Measurements from ENCODE around the gene SCNN1G. TPM values are rescaled to one million over a fixed set of nuclear protein-coding genes. Genes with fewer than 3 reads are reported as not detected.

Gene SCNN1G
- total and polyA plus RNA-seq, 9 of the 15 experiments (the other 6 are each of a cell fraction or from before 2014, with no cell fraction given), result not detected

- POLR2A ChIA-PET, result no interaction called here
- 0% methylated on average over 1 of the region's 1 CpG for WGBS (ENCODE audit: insufficient coverage, low coverage, missing lambda C conversion rate)
- in situ Hi-C loops (cut with MboI), result no loop called here
Measured at GRCh38 chr16:23257682-23258081, 75.1 kb downstream of the SCNN1G start.

GRCh38 chr16:23258919-23259237, 76.3 kb downstream of the SCNN1G start:
- no peaks in the 10 kb centered on the region; the same call in 1 of the 2 replicates for H4K20me1 ChIP-seq (replicated peaks; ENCODE audit: control insufficient read depth, insufficient read depth, low read length)
- no peak overlapping the region for H3K9ac ChIP-seq (ENCODE audit: insufficient read depth in 1 of 2, low read depth in 2 of 2, low read length in 2 of 2)
- no peak for TF ChIP-seq HOXB6 (CRISPR knock-in tag; IDR thresholded peaks at IDR 0.05; ENCODE audit: borderline replicate concordance)
- no peaks in the 10 kb centered on the region for H3K9me1 ChIP-seq (ENCODE audit: control insufficient read depth, insufficient read depth, low read length)
- ATAC-seq (no peak), DNase-seq (ENCODE audit: extremely low read depth in 1 of 4, low spot score in 3 of 4) (no peak), FAIRE-seq (no peak)
- no peaks in the 10 kb centered on the region for H3K79me2 ChIP-seq (ENCODE audit: control insufficient read depth, insufficient read depth, low read length)
- no peaks in the 10 kb centered on the region for H3K9me3 ChIP-seq (replicated peaks; ENCODE audit: control insufficient read depth, insufficient read depth, low read depth, low read length)
- CTCF ChIA-PET (ENCODE audit: low intra/inter-chr PET ratio), result no interaction called here
- BruUV-seq (replicated peaks), result no TSS peak
- H3K4me3 ChIP-seq, result no peak overlapping the region
- in situ Hi-C loops (cut with MboI), result no loop called here
- intact Hi-C loops (cut with micrococcal nuclease), result no loop called here
- H3K36me3 ChIP-seq (ENCODE audit: control insufficient read depth, insufficient read depth, low read length), result no peaks in the 10 kb centered on the region
- POLR2A ChIA-PET, result no interaction called here
- no peak overlapping the region for H3K4me2 ChIP-seq (ENCODE audit: insufficient read depth, low read length)
- H3K27ac ChIP-seq (ENCODE audit: extremely low read depth, low read depth, low read length), result no peak overlapping the region
- 0% methylated on average over 2 of the region's 2 CpGs for WGBS (ENCODE audit: insufficient coverage, low coverage, missing lambda C conversion rate)
- no peaks in the 10 kb centered on the region for H3K4me1 ChIP-seq (replicated peaks in 1 of 2; ENCODE audit: control insufficient read depth in 2 of 2, insufficient read depth in 2 of 2, low read length in 2 of 2)
- H3K27me3 ChIP-seq (ENCODE audit: control insufficient read depth in 2 of 2, insufficient read depth in 2 of 2, low read length in 2 of 2), result peaks cover 4 to 12% of the 10 kb centered on the region in 2 experiments; a peak in 2 of 5 replicates
- H2AFZ ChIP-seq (ENCODE audit: low read depth, low read length), result no peak overlapping the region

More at GRCh38 chr16:23257682-23258081, 75.1 kb downstream of the SCNN1G start:
- no peaks in the 10 kb centered on the region for H3K36me3 ChIP-seq (ENCODE audit: control insufficient read depth, insufficient read depth, low read length)
- no peak overlapping the region for H3K27ac ChIP-seq (ENCODE audit: extremely low read depth, low read depth, low read length)
- ATAC-seq, result no peak
- no TSS peak for BruUV-seq (replicated peaks)
- no peak overlapping the region for H3K4me3 ChIP-seq
- no peak for DNase-seq (ENCODE audit: extremely low read depth in 1 of 4, low spot score in 3 of 4)
- TF ChIP-seq USF1 (CRISPR knock-in tag; IDR thresholded peaks at IDR 0.05) (no peak), IRF1 (CRISPR knock-in tag; IDR thresholded peaks at IDR 0.05; ENCODE audit: borderline replicate concordance) (no peak)
- no peaks in the 10 kb centered on the region for H3K79me2 ChIP-seq (ENCODE audit: control insufficient read depth, insufficient read depth, low read length)
- no peaks in the 10 kb centered on the region for H3K9me3 ChIP-seq (replicated peaks; ENCODE audit: control insufficient read depth, insufficient read depth, low read depth, low read length)
- CTCF ChIA-PET (ENCODE audit: low intra/inter-chr PET ratio), result no interaction called here
- no peaks in the 10 kb centered on the region; the same call in 1 of the 2 replicates for H4K20me1 ChIP-seq (replicated peaks; ENCODE audit: control insufficient read depth, insufficient read depth, low read length)
- no peak for FAIRE-seq
- H3K4me1 ChIP-seq (replicated peaks in 1 of 2; ENCODE audit: control insufficient read depth in 2 of 2, insufficient read depth in 2 of 2, low read length in 2 of 2), result no peaks in the 10 kb centered on the region
- no peaks in the 10 kb centered on the region for H3K9me1 ChIP-seq (ENCODE audit: control insufficient read depth, insufficient read depth, low read length)
- peaks cover 4 to 12% of the 10 kb centered on the region in 2 experiments; a peak in 2 of 5 replicates for H3K27me3 ChIP-seq (ENCODE audit: control insufficient read depth in 2 of 2, insufficient read depth in 2 of 2, low read length in 2 of 2)
- no peak overlapping the region for H3K4me2 ChIP-seq (ENCODE audit: insufficient read depth, low read length)
- H2AFZ ChIP-seq (ENCODE audit: low read depth, low read length), result no peak overlapping the region
- no peak overlapping the region for H3K9ac ChIP-seq (ENCODE audit: insufficient read depth in 1 of 2, low read depth in 2 of 2, low read length in 2 of 2)
- intact Hi-C loops (cut with micrococcal nuclease), result no loop called here

Other genes starting within 250 kb of the SCNN1G start
- 1.8 and 2.9 TPM in 2 replicates for gene USP31, start 33.3 kb upstream of the SCNN1G start, total RNA-seq (2014; rRNA removed)
- 3.3 and 3.4 TPM in 2 replicates for gene USP31, start 33.3 kb upstream of the SCNN1G start, total RNA-seq (2014; rRNA removed; fragmentation: Illumina TruSeq; extraction: Trizol)
- 3.6 and 3.7 TPM in 2 replicates for gene USP31, start 33.3 kb upstream of the SCNN1G start, total RNA-seq (2015; rRNA removed; fragmentation: Illumina TruSeq; extraction: Trizol)
- 4.0 and 4.9 TPM in 2 replicates for gene USP31, start 33.3 kb upstream of the SCNN1G start, total RNA-seq (2021)
- 4.3 and 4.8 TPM in 2 replicates for gene USP31, start 33.3 kb upstream of the SCNN1G start, polyA plus RNA-seq (2011; rRNA removed)
- 2.6 and 2.7 TPM in 2 replicates for gene USP31, start 33.3 kb upstream of the SCNN1G start, polyA plus RNA-seq (2014; fragmentation: Illumina TruSeq; extraction: Trizol)
- 1 to 10 TPM in 1 of 2 experiments, under 1 TPM in 1; 0.56 to 1.2 TPM for gene USP31, start 33.3 kb upstream of the SCNN1G start, polyA plus RNA-seq (2014; fragmentation: Nextera tagmentation; extraction: Ambion mirVana)
- gene USP31, start 33.3 kb upstream of the SCNN1G start, polyA plus RNA-seq (2014; rRNA removed), result 2.6 and 2.7 TPM in 2 replicates
- not detected in 2 replicates for gene SCNN1B, start 119.6 kb downstream of the SCNN1G start, total RNA-seq (2014; rRNA removed)
- not detected in 2 replicates for gene SCNN1B, start 119.6 kb downstream of the SCNN1G start, total RNA-seq (2014; rRNA removed; fragmentation: Illumina TruSeq; extraction: Trizol)
- gene SCNN1B, start 119.6 kb downstream of the SCNN1G start, total RNA-seq (2015; rRNA removed; fragmentation: Illumina TruSeq; extraction: Trizol), result not detected in 2 replicates
- gene SCNN1B, start 119.6 kb downstream of the SCNN1G start, total RNA-seq (2021), result not detected in 2 replicates
- not detected in 2 replicates for gene SCNN1B, start 119.6 kb downstream of the SCNN1G start, polyA plus RNA-seq (2011; rRNA removed)
- gene SCNN1B, start 119.6 kb downstream of the SCNN1G start, polyA plus RNA-seq (2014; fragmentation: Illumina TruSeq; extraction: Trizol), result not detected in 2 replicates
- not detected for gene SCNN1B, start 119.6 kb downstream of the SCNN1G start, polyA plus RNA-seq (2014; fragmentation: Nextera tagmentation; extraction: Ambion mirVana)
- not detected in 2 replicates for gene SCNN1B, start 119.6 kb downstream of the SCNN1G start, polyA plus RNA-seq (2014; rRNA removed)